HEK293 (cell line): ENCODE results near the gene ATP5ME.

Experiments used
- CTCF ChIA-PET: fragments of 350-600 bp; formaldehyde crosslinking; extraction: SDS; loops from one replicate; lab custom pipeline; 2021; ENCODE audit warnings: antibody characterized with exemption; lab: Yijun Ruan, JAX
- POLR2A ChIA-PET: fragments of 300-600 bp; formaldehyde crosslinking; extraction: SDS; loops from one replicate; lab custom pipeline; 2020; ENCODE audit warnings: antibody characterized with exemption, inconsistent platforms; lab: Yijun Ruan, JAX
- H3K27ac ChIP-seq: fragments of 200-500 bp; sonication (Bioruptor generic); 2 replicates; pipeline ENCODE4 v1.5.1; 2014; ENCODE audit warnings: low read depth, low read length, control low read depth, inconsistent platforms; ENCODE audit errors: extremely low read depth
- H3K36me3 ChIP-seq, 2 experiments: fragments of 200-500 bp in 1 of 2; sonication (Bioruptor generic) in 1 of 2; 1 replicate in 1 of 2; 2 replicates in 1 of 2; pipeline ENCODE4 v1.5.1; 2014 to 2017; ENCODE audit warnings: inconsistent platforms in 2 of 2, low read length in 2 of 2; ENCODE audit not compliant: control insufficient read depth in 2 of 2, insufficient read depth in 1 of 2
- H3K4me1 ChIP-seq: fragments of 200-500 bp; sonication (Bioruptor generic); 2 replicates; pipeline ENCODE4 v1.5.1; 2014; ENCODE audit warnings: mild to moderate bottlenecking, low read length, inconsistent platforms; ENCODE audit not compliant: control insufficient read depth, insufficient read depth
- H3K4me3 ChIP-seq: 2 replicates; pipeline ENCODE4 v1.5.1; 2011; ENCODE audit warnings: low read depth, mild to moderate bottlenecking, control low read depth, low read length, moderate library complexity
- H3K9me3 ChIP-seq: fragments of 200-500 bp; sonication (Bioruptor generic); 2 replicates; pipeline ENCODE4 v1.5.1; 2014; ENCODE audit warnings: low read depth, low read length, inconsistent platforms; ENCODE audit not compliant: control insufficient read depth, insufficient read depth
- BCL11B ChIP-seq: fragments of 450-650 bp; formaldehyde crosslinking; IDR thresholded peaks from 2 replicates; pipeline ENCODE4 v1.5.1; 2016; ENCODE audit warnings: low read depth, missing biosample characterization, missing genetic modification characterization
- GLIS1 ChIP-seq: fragments of 450-650 bp; formaldehyde crosslinking; IDR thresholded peaks from 2 replicates; pipeline ENCODE4 v1.5.1; 2016; ENCODE audit warnings: missing biosample characterization, missing genetic modification characterization
- KLF1 ChIP-seq: fragments of 450-650 bp; formaldehyde crosslinking; IDR thresholded peaks from 2 replicates; pipeline ENCODE4 v1.5.1; 2016; ENCODE audit warnings: missing biosample characterization, missing genetic modification characterization
- KLF9 ChIP-seq: fragments of 450-650 bp; formaldehyde crosslinking; IDR thresholded peaks from 2 replicates; pipeline ENCODE4 v1.5.1; 2016; ENCODE audit warnings: missing biosample characterization, missing genetic modification characterization, low read depth
- MZF1 ChIP-seq: fragments of 450-650 bp; formaldehyde crosslinking; IDR thresholded peaks from 2 replicates; pipeline ENCODE4 v1.5.1; 2017; ENCODE audit warnings: missing biosample characterization, missing genetic modification characterization, borderline replicate concordance
- SCRT1 ChIP-seq: fragments of 450-650 bp; formaldehyde crosslinking; IDR thresholded peaks from 2 replicates; pipeline ENCODE4 v1.5.1; 2016; ENCODE audit warnings: missing biosample characterization, missing genetic modification characterization, borderline replicate concordance
- SP2 ChIP-seq: fragments of 450-650 bp; formaldehyde crosslinking; IDR thresholded peaks from 2 replicates; pipeline ENCODE4 v1.5.1; 2016; ENCODE audit warnings: missing biosample characterization, missing genetic modification characterization
- YY2 ChIP-seq: fragments of 450-650 bp; formaldehyde crosslinking; IDR thresholded peaks from 2 replicates; pipeline ENCODE4 v1.5.1; 2016; ENCODE audit warnings: missing biosample characterization, missing genetic modification characterization
- ZFP37 ChIP-seq: fragments of 450-650 bp; formaldehyde crosslinking; IDR thresholded peaks from 2 replicates; pipeline ENCODE4 v1.5.1; 2016; ENCODE audit warnings: missing biosample characterization, missing genetic modification characterization
- ZFP69B ChIP-seq: fragments of 450-650 bp; formaldehyde crosslinking; IDR thresholded peaks from 2 replicates; pipeline ENCODE4 v1.5.1; 2016; ENCODE audit warnings: missing biosample characterization, missing genetic modification characterization
- ZIC2 ChIP-seq: fragments of 450-650 bp; formaldehyde crosslinking; IDR thresholded peaks from 2 replicates; pipeline ENCODE4 v1.5.1; 2016; ENCODE audit warnings: missing biosample characterization, missing genetic modification characterization
- ZNF10 ChIP-seq: fragments of 450-650 bp; formaldehyde crosslinking; IDR thresholded peaks from 2 replicates; pipeline ENCODE4 v1.5.1; 2017; ENCODE audit warnings: missing biosample characterization, missing genetic modification characterization
- ZNF19 ChIP-seq: fragments of 450-650 bp; formaldehyde crosslinking; IDR thresholded peaks from 2 replicates; pipeline ENCODE4; 2016; ENCODE audit warnings: missing biosample characterization, missing genetic modification characterization, low read depth
- ZNF324 ChIP-seq: fragments of 450-650 bp; formaldehyde crosslinking; IDR thresholded peaks from 2 replicates; pipeline ENCODE4 v1.5.1; 2016; ENCODE audit warnings: missing biosample characterization, missing genetic modification characterization
- ZNF48 ChIP-seq: fragments of 450-650 bp; formaldehyde crosslinking; IDR thresholded peaks from 2 replicates; pipeline ENCODE4 v1.5.1; 2016; ENCODE audit warnings: missing biosample characterization, missing genetic modification characterization
- ZNF501 ChIP-seq: fragments of 450-650 bp; formaldehyde crosslinking; IDR thresholded peaks from 2 replicates; pipeline ENCODE4 v1.5.1; 2016; ENCODE audit warnings: missing biosample characterization, missing genetic modification characterization
- ZNF596 ChIP-seq: fragments of 450-650 bp; IDR thresholded peaks from 2 replicates; pipeline ENCODE4 v1.5.0; 2018; ENCODE audit warnings: missing biosample characterization, mild to moderate bottlenecking, missing genetic modification characterization, moderate library complexity
- ZNF658 ChIP-seq: fragments of 450-650 bp; formaldehyde crosslinking; IDR thresholded peaks from 2 replicates; pipeline ENCODE4; 2016; ENCODE audit warnings: missing biosample characterization, missing genetic modification characterization
- ZNF776 ChIP-seq: fragments of 450-650 bp; formaldehyde crosslinking; IDR thresholded peaks from 2 replicates; pipeline ENCODE4 v1.5.0; 2017; ENCODE audit warnings: missing biosample characterization, missing genetic modification characterization, borderline replicate concordance
- ZNF792 ChIP-seq: fragments of 450-650 bp; formaldehyde crosslinking; IDR thresholded peaks from 2 replicates; pipeline ENCODE4 v1.5.1; 2016; ENCODE audit warnings: missing biosample characterization, missing genetic modification characterization
- ZSCAN30 ChIP-seq: fragments of 450-650 bp; IDR thresholded peaks from 2 replicates; pipeline ENCODE4 v1.5.1; 2018; ENCODE audit warnings: missing biosample characterization, mild to moderate bottlenecking, missing genetic modification characterization, moderate library complexity
- TF ChIP-seq, protein P1 (sequence below): fragments of 450-650 bp; formaldehyde crosslinking; IDR thresholded peaks from 2 replicates; pipeline ENCODE4 v1.5.1; 2016; ENCODE audit warnings: missing biosample characterization, missing genetic modification characterization
- TF ChIP-seq, protein P2 (sequence below): fragments of 450-650 bp; formaldehyde crosslinking; IDR thresholded peaks from 2 replicates; pipeline ENCODE4 v1.5.1; 2017; ENCODE audit warnings: missing biosample characterization, missing genetic modification characterization
- TF ChIP-seq, protein P3 (sequence below): fragments of 450-650 bp; formaldehyde crosslinking; conservative IDR thresholded peaks from 2 replicates; pipeline ENCODE4 v1.5.1; 2016; ENCODE audit warnings: low read depth, missing biosample characterization, missing genetic modification characterization
- TF ChIP-seq, protein P4 (sequence below): fragments of 450-650 bp; formaldehyde crosslinking; IDR thresholded peaks from 2 replicates; pipeline ENCODE4 v1.5.1; 2016; ENCODE audit warnings: missing biosample characterization, missing genetic modification characterization, borderline replicate concordance

Gene ATP5ME

DNA sequence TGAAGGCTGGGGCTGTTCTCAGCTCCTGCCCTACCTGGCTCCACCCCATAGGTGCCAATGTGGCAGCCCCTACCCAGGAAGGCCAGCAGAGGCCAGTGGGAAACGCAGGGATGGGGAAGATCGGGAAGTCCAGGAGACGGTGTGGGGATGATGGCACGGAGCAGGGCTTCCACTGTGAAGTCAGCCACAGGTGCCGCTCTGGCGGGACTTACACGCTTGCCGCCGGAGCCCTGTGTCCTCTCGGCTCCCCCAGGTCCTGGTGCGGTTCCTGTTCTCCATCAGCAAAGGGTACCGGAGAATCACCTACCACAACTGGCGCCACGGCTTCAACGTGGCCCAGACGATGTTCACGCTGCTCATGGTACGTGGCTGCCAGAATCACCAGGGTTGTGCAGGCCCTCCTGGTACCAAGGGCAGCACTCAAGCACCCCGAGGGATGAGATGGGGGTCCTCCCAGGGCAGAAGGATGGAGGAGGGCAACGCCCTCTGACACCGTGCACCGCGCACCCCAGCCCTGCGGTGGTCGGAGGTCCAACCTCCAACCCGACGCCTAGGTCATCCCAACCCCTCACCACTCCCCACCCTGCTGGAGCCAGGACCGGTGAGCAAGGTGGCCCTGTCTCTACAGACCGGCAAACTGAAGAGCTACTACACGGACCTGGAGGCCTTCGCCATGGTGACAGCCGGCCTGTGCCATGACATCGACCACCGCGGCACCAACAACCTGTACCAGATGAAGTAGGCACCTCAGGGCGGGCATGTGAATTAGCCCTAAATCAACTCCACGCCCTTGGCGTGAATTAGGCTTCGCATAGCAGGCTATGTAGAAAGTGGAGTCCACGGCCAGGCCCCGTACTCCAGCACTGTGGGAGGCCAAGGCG lies 12.0 kb downstream of the ATP5ME start:
- POLR2A ChIA-PET: no interaction called here

DNA sequence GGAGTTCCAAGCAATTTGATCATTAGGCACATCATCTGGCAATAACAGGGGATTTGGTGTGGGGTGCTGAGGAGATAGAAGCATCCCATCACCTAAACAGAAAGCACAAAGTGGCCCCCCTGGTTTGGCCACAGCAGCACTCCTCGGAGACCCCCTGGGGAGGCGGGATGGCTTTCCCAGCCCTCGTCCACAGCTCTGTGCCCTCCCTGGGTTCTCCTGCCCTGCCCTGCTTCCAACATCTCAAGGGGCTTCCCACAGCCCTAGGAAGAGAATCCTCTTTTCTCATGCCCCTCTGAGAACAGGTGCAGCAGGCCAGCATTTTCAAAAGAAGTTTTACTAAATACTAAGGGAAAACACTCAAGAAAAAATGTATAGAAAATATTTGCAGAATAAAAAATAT lies 12.8 kb downstream of the ATP5ME start:
- H3K4me1 ChIP-seq: no peaks in the 10 kb centered on the region
- no peak overlapping the region for H3K4me3 ChIP-seq
- TF ChIP-seq ZNF658 (tag by site-specific recombination) (no peak), GLIS1 (tag by site-specific recombination) (0 out of 2 replicates have a peak, but pooled peaks have one; percentile 14), ZFP69B (tag by site-specific recombination) (no peak)
- H3K36me3 ChIP-seq: no peaks in the 10 kb centered on the region
- POLR2A ChIA-PET: no interaction called here
- H3K9me3 ChIP-seq: no peaks in the 10 kb centered on the region
- no peak overlapping the region for H3K27ac ChIP-seq
- CTCF ChIA-PET: no interaction called here

More for the DNA sequence above, 12.0 kb downstream of the ATP5ME start:
- Histone ChIP-seq H3K27ac (no peak overlapping the region), H3K4me3 (no peak overlapping the region), H3K4me1 (no peaks in the 10 kb centered on the region), H3K9me3 (no peaks in the 10 kb centered on the region), H3K36me3 (no peaks in the 10 kb centered on the region)
- CTCF ChIA-PET: no interaction called here
- TF ChIP-seq ZNF10 (tag by site-specific recombination): no peak
- no peak for TF ChIP-seq KLF9 (tag by site-specific recombination)
- no peak for TF ChIP-seq ZSCAN30 (tag by site-specific recombination)
- TF ChIP-seq, protein P1, sequence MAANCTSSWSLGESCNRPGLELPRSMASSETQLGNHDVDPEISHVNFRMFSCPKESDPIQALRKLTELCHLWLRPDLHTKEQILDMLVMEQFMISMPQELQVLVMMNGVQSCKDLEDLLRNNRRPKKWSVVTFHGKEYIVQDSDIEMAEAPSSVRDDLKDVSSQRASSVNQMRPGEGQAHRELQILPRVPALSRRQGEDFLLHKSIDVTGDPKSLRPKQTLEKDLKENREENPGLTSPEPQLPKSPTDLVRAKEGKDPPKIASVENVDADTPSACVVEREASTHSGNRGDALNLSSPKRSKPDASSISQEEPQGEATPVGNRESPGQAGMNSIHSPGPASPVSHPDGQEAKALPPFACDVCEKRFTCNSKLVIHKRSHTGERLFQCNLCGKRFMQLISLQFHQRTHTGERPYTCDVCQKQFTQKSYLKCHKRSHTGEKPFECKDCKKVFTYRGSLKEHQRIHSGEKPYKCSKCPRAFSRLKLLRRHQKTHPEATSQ (tag by site-specific recombination): no peak
- TF ChIP-seq KLF1 (tag by site-specific recombination): no peak
- TF ChIP-seq, protein P2, sequence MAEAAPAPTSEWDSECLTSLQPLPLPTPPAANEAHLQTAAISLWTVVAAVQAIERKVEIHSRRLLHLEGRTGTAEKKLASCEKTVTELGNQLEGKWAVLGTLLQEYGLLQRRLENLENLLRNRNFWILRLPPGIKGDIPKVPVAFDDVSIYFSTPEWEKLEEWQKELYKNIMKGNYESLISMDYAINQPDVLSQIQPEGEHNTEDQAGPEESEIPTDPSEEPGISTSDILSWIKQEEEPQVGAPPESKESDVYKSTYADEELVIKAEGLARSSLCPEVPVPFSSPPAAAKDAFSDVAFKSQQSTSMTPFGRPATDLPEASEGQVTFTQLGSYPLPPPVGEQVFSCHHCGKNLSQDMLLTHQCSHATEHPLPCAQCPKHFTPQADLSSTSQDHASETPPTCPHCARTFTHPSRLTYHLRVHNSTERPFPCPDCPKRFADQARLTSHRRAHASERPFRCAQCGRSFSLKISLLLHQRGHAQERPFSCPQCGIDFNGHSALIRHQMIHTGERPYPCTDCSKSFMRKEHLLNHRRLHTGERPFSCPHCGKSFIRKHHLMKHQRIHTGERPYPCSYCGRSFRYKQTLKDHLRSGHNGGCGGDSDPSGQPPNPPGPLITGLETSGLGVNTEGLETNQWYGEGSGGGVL (tag by site-specific recombination): no peak
- TF ChIP-seq YY2 (tag by site-specific recombination): no peak
- TF ChIP-seq ZIC2 (tag by site-specific recombination): no peak
- TF ChIP-seq SP2 (tag by site-specific recombination): no peak
- TF ChIP-seq ZNF324 (tag by site-specific recombination): no peak
- no peak for TF ChIP-seq ZNF48 (tag by site-specific recombination)
- TF ChIP-seq MZF1 (tag by site-specific recombination): no peak
- TF ChIP-seq ZNF19: no peak

DNA sequence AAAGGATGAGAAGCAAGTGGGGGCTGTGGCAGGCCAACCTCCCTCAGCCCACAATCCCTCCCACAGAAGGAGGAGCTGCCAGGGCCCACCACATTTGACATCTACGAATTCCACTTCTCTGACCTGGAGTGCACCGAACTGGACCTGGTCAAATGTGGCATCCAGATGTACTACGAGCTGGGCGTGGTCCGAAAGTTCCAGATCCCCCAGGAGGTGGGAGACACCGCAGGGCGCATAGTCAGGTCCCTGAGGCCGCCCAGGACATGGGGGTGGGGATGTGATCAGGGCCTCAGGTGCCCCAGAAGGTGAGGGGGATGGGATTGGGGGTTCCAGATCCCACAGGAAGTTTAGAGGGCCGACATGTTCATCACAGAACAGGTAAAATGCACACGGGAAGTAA lies 13.7 kb downstream of the ATP5ME start:
- CTCF ChIA-PET: no interaction called here
- TF ChIP-seq ZNF501 (tag by site-specific recombination) (no peak), BCL11B (tag by site-specific recombination) (no peak), ZNF596 (tag by site-specific recombination) (no peak), ZNF776 (no peak), ZNF792 (no peak), SCRT1 (tag by site-specific recombination) (no peak), ZFP37 (tag by site-specific recombination) (no peak)
- TF ChIP-seq, protein P3, sequence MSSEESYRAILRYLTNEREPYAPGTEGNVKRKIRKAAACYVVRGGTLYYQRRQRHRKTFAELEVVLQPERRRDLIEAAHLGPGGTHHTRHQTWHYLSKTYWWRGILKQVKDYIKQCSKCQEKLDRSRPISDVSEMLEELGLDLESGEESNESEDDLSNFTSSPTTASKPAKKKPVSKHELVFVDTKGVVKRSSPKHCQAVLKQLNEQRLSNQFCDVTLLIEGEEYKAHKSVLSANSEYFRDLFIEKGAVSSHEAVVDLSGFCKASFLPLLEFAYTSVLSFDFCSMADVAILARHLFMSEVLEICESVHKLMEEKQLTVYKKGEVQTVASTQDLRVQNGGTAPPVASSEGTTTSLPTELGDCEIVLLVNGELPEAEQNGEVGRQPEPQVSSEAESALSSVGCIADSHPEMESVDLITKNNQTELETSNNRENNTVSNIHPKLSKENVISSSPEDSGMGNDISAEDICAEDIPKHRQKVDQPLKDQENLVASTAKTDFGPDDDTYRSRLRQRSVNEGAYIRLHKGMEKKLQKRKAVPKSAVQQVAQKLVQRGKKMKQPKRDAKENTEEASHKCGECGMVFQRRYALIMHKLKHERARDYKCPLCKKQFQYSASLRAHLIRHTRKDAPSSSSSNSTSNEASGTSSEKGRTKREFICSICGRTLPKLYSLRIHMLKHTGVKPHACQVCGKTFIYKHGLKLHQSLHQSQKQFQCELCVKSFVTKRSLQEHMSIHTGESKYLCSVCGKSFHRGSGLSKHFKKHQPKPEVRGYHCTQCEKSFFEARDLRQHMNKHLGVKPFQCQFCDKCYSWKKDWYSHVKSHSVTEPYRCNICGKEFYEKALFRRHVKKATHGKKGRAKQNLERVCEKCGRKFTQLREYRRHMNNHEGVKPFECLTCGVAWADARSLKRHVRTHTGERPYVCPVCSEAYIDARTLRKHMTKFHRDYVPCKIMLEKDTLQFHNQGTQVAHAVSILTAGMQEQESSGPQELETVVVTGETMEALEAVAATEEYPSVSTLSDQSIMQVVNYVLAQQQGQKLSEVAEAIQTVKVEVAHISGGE (tag by site-specific recombination): no peak
- TF ChIP-seq, protein P4, sequence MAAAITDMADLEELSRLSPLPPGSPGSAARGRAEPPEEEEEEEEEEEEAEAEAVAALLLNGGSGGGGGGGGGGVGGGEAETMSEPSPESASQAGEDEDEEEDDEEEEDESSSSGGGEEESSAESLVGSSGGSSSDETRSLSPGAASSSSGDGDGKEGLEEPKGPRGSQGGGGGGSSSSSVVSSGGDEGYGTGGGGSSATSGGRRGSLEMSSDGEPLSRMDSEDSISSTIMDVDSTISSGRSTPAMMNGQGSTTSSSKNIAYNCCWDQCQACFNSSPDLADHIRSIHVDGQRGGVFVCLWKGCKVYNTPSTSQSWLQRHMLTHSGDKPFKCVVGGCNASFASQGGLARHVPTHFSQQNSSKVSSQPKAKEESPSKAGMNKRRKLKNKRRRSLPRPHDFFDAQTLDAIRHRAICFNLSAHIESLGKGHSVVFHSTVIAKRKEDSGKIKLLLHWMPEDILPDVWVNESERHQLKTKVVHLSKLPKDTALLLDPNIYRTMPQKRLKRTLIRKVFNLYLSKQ (tag by site-specific recombination): no peak

More for the DNA sequence above, 13.7 kb downstream of the ATP5ME start:
- POLR2A ChIA-PET: no interaction called here
- no peaks in the 10 kb centered on the region for H3K36me3 ChIP-seq
- no peaks in the 10 kb centered on the region for H3K4me1 ChIP-seq
- no peak overlapping the region for H3K27ac ChIP-seq
- H3K4me3 ChIP-seq: no peak overlapping the region
- H3K9me3 ChIP-seq: no peaks in the 10 kb centered on the region
